Activated CD4-positive, alpha-beta T cell treated with anti-CD3 and anti-CD28 coated beads, Interleukin-2, Interleukin-6, amounts not matched to agents 100 ng/mL and 50 ng/mL, durations not matched to agents 16 hours and 8 hours (primary cell): ENCODE measurements around the gene HMCN2.

ENCODE experiments used
- DNase-seq: peaks from one replicate; pipeline ENCODE4 v3.0.0-alpha.2; 2020

Gene HMCN2

GRCh38 chr9:130265431-130266235, at the start of gene HMCN2:
Gene HMCN2 (plus strand): TSS chr9:130265760. CDS start chr9:130265879, 119 bp downstream.
- no peak for DNase-seq

GRCh38 chr9:130217838-130218237, 47.7 kb upstream of the HMCN2 start:
- DNase-seq, result no peak

- no peak for DNase-seq
Observed at GRCh38 chr9:130219661-130220096, 45.9 kb upstream of the HMCN2 start.

- DNase-seq, result no peak
Observed at GRCh38 chr9:130220352-130220751, 45.2 kb upstream of the HMCN2 start.

GRCh38 chr9:130222833-130223232, 42.7 kb upstream of the HMCN2 start:
- no peak for DNase-seq

- no peak for DNase-seq
Observed at GRCh38 chr9:130225071-130225470, 40.5 kb upstream of the HMCN2 start.

GRCh38 chr9:130225586-130225985, 40.0 kb upstream of the HMCN2 start:
- no peak for DNase-seq

- DNase-seq, result no peak
Observed at GRCh38 chr9:130226112-130226511, 39.4 kb upstream of the HMCN2 start.

- DNase-seq, result no peak
Observed at GRCh38 chr9:130227833-130228232, 37.7 kb upstream of the HMCN2 start.

- no peak for DNase-seq
Observed at GRCh38 chr9:130229759-130230158, 35.8 kb upstream of the HMCN2 start.

- no peak for DNase-seq
Observed at GRCh38 chr9:130230631-130231030, 34.9 kb upstream of the HMCN2 start.

GRCh38 chr9:130232899-130233586, 32.5 kb upstream of the HMCN2 start:
- DNase-seq, result no peak

- no peak for DNase-seq
Observed at GRCh38 chr9:130233587-130233945, 32.0 kb upstream of the HMCN2 start.

- no peak for DNase-seq
Observed at GRCh38 chr9:130234340-130235260, 31.0 kb upstream of the HMCN2 start.

- peak; percentile 72 for DNase-seq
Observed at GRCh38 chr9:130235558-130236435, 29.8 kb upstream of the HMCN2 start.

GRCh38 chr9:130236436-130236985, 29.0 kb upstream of the HMCN2 start:
- DNase-seq, result no peak

GRCh38 chr9:130237076-130237475, 28.5 kb upstream of the HMCN2 start:
- no peak for DNase-seq

- DNase-seq, result no peak
Observed at GRCh38 chr9:130237763-130238524, 27.6 kb upstream of the HMCN2 start.

- DNase-seq, result no peak
Observed at GRCh38 chr9:130239363-130239695, 26.2 kb upstream of the HMCN2 start.

GRCh38 chr9:130239741-130240241, 25.8 kb upstream of the HMCN2 start:
- peak; percentile 72 for DNase-seq
